ENCODE data around the gene PXT1. TPM values are rescaled to one million over a fixed set of nuclear protein-coding genes. Genes with fewer than 3 reads are reported as not detected.

The PXT1 gene
- total RNA-seq, 2 experiments from 2014 or later = 0.22 to 0.36 TPM

- peaks cover 15% of the 10 kb centered on the region for H3K36me3 Mint-ChIP-seq (ENCODE audit: low read depth)
- ATAC-seq (peak; percentile 86), DNase-seq (peak; percentile 95)
- peak overlapping the region; percentile 61 for H3K4me3 Mint-ChIP-seq
- H3K9me3 Mint-ChIP-seq = no peaks in the 10 kb centered on the region
- POLR2A ChIA-PET = interaction anchor here (0.7 to 1.5 kb wide), 4 partner anchors 100 to 151 kb away, joined by 3 to 5 read pairs (median 4); no protein-coding TSS in a partner anchor
- CTCF ChIA-PET = interaction anchor here (0.8 to 2.8 kb wide), 2 partner anchors 18 to 852 kb away, joined by 3 to 11 read pairs; no protein-coding TSS in a partner anchor
- no peaks in the 10 kb centered on the region for H3K27me3 Mint-ChIP-seq
- H3K27ac Mint-ChIP-seq = peak overlapping the region; percentile 95
- H3K4me1 Mint-ChIP-seq (ENCODE audit: low read depth) = peaks cover 30% of the 10 kb centered on the region
- intact Hi-C loops (cut with micrococcal nuclease) = loop anchor here (10.0 kb wide), 1 partner anchor 103 kb away; the partner anchor contains the start of gene STK38
- TF ChIP-seq CTCF (IDR thresholded peaks at IDR 0.05) = no peak
Measured at GRCh38 chr6:36441307-36441894, 1.3 kb downstream of the PXT1 start.

GRCh38 chr6:36436466-36436865 is 6.2 kb downstream of the PXT1 start:
- CTCF ChIA-PET = no interaction called here
- no peak for TF ChIP-seq CTCF (IDR thresholded peaks at IDR 0.05)
- no peak overlapping the region for H3K27ac Mint-ChIP-seq
- DNase-seq (no peak), ATAC-seq (no peak)
- POLR2A ChIA-PET = no interaction called here
- no peaks in the 10 kb centered on the region for H3K36me3 Mint-ChIP-seq (ENCODE audit: low read depth)
- no peak overlapping the region for H3K4me3 Mint-ChIP-seq
- H3K27me3 Mint-ChIP-seq = no peaks in the 10 kb centered on the region
- H3K4me1 Mint-ChIP-seq (ENCODE audit: low read depth) = peaks cover 11% of the 10 kb centered on the region
- intact Hi-C loops (cut with micrococcal nuclease) = no loop called here
- H3K9me3 Mint-ChIP-seq = no peaks in the 10 kb centered on the region

- intact Hi-C loops (cut with micrococcal nuclease) = no loop called here
- Mint-ChIP-seq H3K4me3 (no peak overlapping the region), H3K36me3 (ENCODE audit: low read depth) (no peaks in the 10 kb centered on the region), H3K9me3 (no peaks in the 10 kb centered on the region), H3K4me1 (ENCODE audit: low read depth) (peaks cover 5% of the 10 kb centered on the region), H3K27ac (no peak overlapping the region), H3K27me3 (no peaks in the 10 kb centered on the region)
- DNase-seq = no peak
- no peak for ATAC-seq
- ChIA-PET POLR2A (interaction anchor here (1.0 to 1.5 kb wide), 2 partner anchors 10 to 11 kb away, joined by 3 to 4 read pairs; partner anchors contain the start of gene KCTD20), CTCF (interaction anchor here (1.4 kb wide), 1 partner anchor 9 kb away, joined by 3 read pairs; no protein-coding TSS in a partner anchor)
- no peak for TF ChIP-seq CTCF (IDR thresholded peaks at IDR 0.05)
Measured at GRCh38 chr6:36432151-36432671, 10.4 kb downstream of the PXT1 start.

GRCh38 chr6:36431197-36431596 is 11.5 kb downstream of the PXT1 start:
- intact Hi-C loops (cut with micrococcal nuclease) = no loop called here
- Mint-ChIP-seq H3K9me3 (no peaks in the 10 kb centered on the region), H3K36me3 (ENCODE audit: low read depth) (no peaks in the 10 kb centered on the region), H3K27ac (no peak overlapping the region), H3K4me3 (no peak overlapping the region), H3K4me1 (ENCODE audit: low read depth) (peaks cover 5% of the 10 kb centered on the region), H3K27me3 (no peaks in the 10 kb centered on the region)
- POLR2A ChIA-PET = interaction anchor here (1.0 kb wide), 1 partner anchor 9 kb away, joined by 3 read pairs; no protein-coding TSS in a partner anchor
- no peak for ATAC-seq
- no peak for TF ChIP-seq CTCF (IDR thresholded peaks at IDR 0.05)
- DNase-seq = no peak
- CTCF ChIA-PET = no interaction called here

- Mint-ChIP-seq H3K9me3 (no peaks in the 10 kb centered on the region), H3K4me3 (no peak overlapping the region), H3K36me3 (ENCODE audit: low read depth) (no peaks in the 10 kb centered on the region), H3K27me3 (no peaks in the 10 kb centered on the region), H3K4me1 (ENCODE audit: low read depth) (peaks cover 5% of the 10 kb centered on the region), H3K27ac (no peak overlapping the region)
- DNase-seq = no peak
- TF ChIP-seq CTCF (IDR thresholded peaks at IDR 0.05) = no peak
- ChIA-PET CTCF (interaction anchor here (0.9 to 1.4 kb wide), 4 partner anchors 9 to 352 kb away, joined by 3 to 5 read pairs (median 3); partner anchors contain the start of genes KCTD20 and PXT1), POLR2A (interaction anchor here (0.7 kb wide), 1 partner anchor 22 kb away, joined by 3 read pairs; no protein-coding TSS in a partner anchor)
- ATAC-seq = no peak
- intact Hi-C loops (cut with micrococcal nuclease) = no loop called here
Measured at GRCh38 chr6:36430351-36430750, 12.3 kb downstream of the PXT1 start.
